GM10266 (cell line): ENCODE results near the gene EDN3.

Source experiments
- DNase-seq: peaks from one replicate; pipeline ENCODE4 v3.0.0; 2012; ENCODE audit errors: extremely low spot score
- CTCF ChIP-seq: IDR thresholded peaks from 2 replicates; pipeline ENCODE4 v1.5.1; 2012; ENCODE audit warnings: mild to moderate bottlenecking, low read depth; ENCODE audit not compliant: control insufficient read depth, insufficient read depth; ENCODE audit errors: missing control alignments

Gene EDN3

GRCh38 chr20:59350330-59351156 lies 50.1 kb downstream of the EDN3 start:
- DNase-seq = no peak
- no peak for TF ChIP-seq CTCF

- DNase-seq = no peak
- TF ChIP-seq CTCF = no peak
These were observed 51.0 kb downstream of the EDN3 start for GRCh38 chr20:59351157-59352040.

- no peak for TF ChIP-seq CTCF
These were observed 52.1 kb downstream of the EDN3 start for GRCh38 chr20:59352541-59352940.

GRCh38 chr20:59352990-59353389 lies 52.6 kb downstream of the EDN3 start:
- DNase-seq = no peak
- no peak for TF ChIP-seq CTCF

More at GRCh38 chr20:59352541-59352940, 52.1 kb downstream of the EDN3 start:
- no peak for DNase-seq

GRCh38 chr20:59354460-59354859 lies 54.0 kb downstream of the EDN3 start:
- no peak for DNase-seq
- TF ChIP-seq CTCF = no peak

GRCh38 chr20:59355242-59355641 lies 54.8 kb downstream of the EDN3 start:
- TF ChIP-seq CTCF = no peak
- no peak for DNase-seq
